OCI-LY3 (cell line): ENCODE results near the gene TACR1.

ENCODE experiments used
- CTCF ChIP-seq: fragments of 200-600, 300-600 bp; sonication (generic); IDR thresholded peaks from 2 replicates; pipeline ENCODE4 v1.5.1; 2014; ENCODE audit warnings: antibody characterized with exemption, low read length, low read depth
- EZH2phosphoT487 ChIP-seq: fragments of 200-600 bp; shearing (Covaris generic); IDR thresholded peaks from 2 replicates; pipeline ENCODE4 v1.6.1; 2018; ENCODE audit warnings: antibody characterized with exemption, mixed run types, low read depth

- TF ChIP-seq CTCF (no peak), EZH2phosphoT487 (no peak)
Observed at GRCh38 chr2:75195076-75195691, 4.1 kb downstream of the TACR1 start.
